ENCODE measurements around the gene ADGRL1. TPM values are rescaled to one million over a fixed set of nuclear protein-coding genes. Genes with fewer than 3 reads are reported as not detected.

The ADGRL1 gene
- total and polyA plus RNA-seq, 10 of the 15 experiments (the other 5 are each of a cell fraction or from before 2014, with no cell fraction given), result 0.05 to 4.8 (median 0.71) TPM

- TF ChIP-seq NBN (IDR thresholded peaks at IDR 0.05) (no peak), CBX5 (IDR thresholded peaks at IDR 0.05; ENCODE audit: low read depth) (no peak), SP1 (IDR thresholded peaks at IDR 0.05; ENCODE audit: low read depth, low read length) (no peak)
Observed at GRCh38 chr19:14127176-14127575, 78.8 kb downstream of the ADGRL1 start (continued).

- WGBS (ENCODE audit: insufficient coverage, insufficient replicate concordance, low lambda C conversion rate, missing lambda C conversion rate), result 100% methylated on average over 6 of the region's 6 CpGs
- intact Hi-C loops (cut with micrococcal nuclease; ENCODE audit: unreplicated experiment) (no loop called here), in situ Hi-C loops (cut with MboI) (no loop called here)
- BruUV-seq (replicated peaks), result no TSS peak
- H2AFZ ChIP-seq (ENCODE audit: control insufficient read depth, low read depth, low read length), result no peak overlapping the region
- H3K4me2 ChIP-seq (ENCODE audit: control insufficient read depth, insufficient read depth), result no peak overlapping the region
- H3K9ac ChIP-seq (ENCODE audit: control insufficient read depth, insufficient read depth, low read length), result no peak overlapping the region
- no peaks in the 10 kb centered on the region for H3K9me3 ChIP-seq (replicated peaks; ENCODE audit: control insufficient read depth, insufficient read depth, low read length)
- no peak for ATAC-seq
- POLR2A ChIA-PET, result no interaction called here
- no peaks in the 10 kb centered on the region for H4K20me1 ChIP-seq (ENCODE audit: control insufficient read depth, insufficient read depth)
- H3K27me3 ChIP-seq (replicated peaks in 1 of 2; ENCODE audit: control insufficient read depth in 2 of 2, insufficient read depth in 2 of 2, low read length in 1 of 2), result no peaks in the 10 kb centered on the region
- RAD21 ChIA-PET (ENCODE audit: unreplicated experiment), result interaction anchor here (1.0 kb wide), 1 partner anchor 9 kb away, joined by 3 read pairs; no protein-coding TSS in a partner anchor
- SMC1A ChIA-PET (ENCODE audit: uncharacterized antibody, unreplicated experiment), result no interaction called here
- peaks cover 16% of the 10 kb centered on the region for H3K4me1 ChIP-seq (ENCODE audit: control insufficient read depth, insufficient read depth, low read length)
- H3K79me2 ChIP-seq (ENCODE audit: control insufficient read depth, insufficient read depth, low read length), result peaks cover 2% of the 10 kb centered on the region; the same call in 1 of the 2 replicates
- DNase-seq (ENCODE audit: low read depth, low spot score), result no peak
- CTCF ChIA-PET, result interaction anchor here (3.2 kb wide), 1 partner anchor 14 kb away, joined by 14 read pairs; the partner anchor contains the start of gene ASF1B
- FAIRE-seq, result no peak
- no peak for TF ChIP-seq NR2C2 (IDR thresholded peaks at IDR 0.05; ENCODE audit: borderline replicate concordance, control insufficient read depth, insufficient read length, low read depth)
- TF ChIP-seq KAT2A (conservative IDR thresholded peaks at IDR 0.05; ENCODE audit: control insufficient read depth, low read depth, low read length), result no peak
- TF ChIP-seq TBL1XR1 (IDR thresholded peaks at IDR 0.05; ENCODE audit: low read depth, low read length), result no peak
- TF ChIP-seq ZBTB33 (IDR thresholded peaks at IDR 0.05), result no peak
- peaks cover 2 to 12% of the 10 kb centered on the region in 2 experiments; a peak in 2 of 4 replicates for H3K36me3 ChIP-seq (ENCODE audit: control insufficient read depth in 2 of 2, insufficient read depth in 2 of 2, low read length in 1 of 2)
- no peak overlapping the region for H3K4me3 ChIP-seq
- no peak overlapping the region for H3K27ac ChIP-seq (ENCODE audit: control insufficient read depth, insufficient read depth)
Observed at GRCh38 chr19:14122924-14123323, 83.0 kb downstream of the ADGRL1 start.

All from GM12878 (cell line).